HepG2 (cell line): Measurements from ENCODE around the gene ACSF3. TPM values are rescaled to one million over a fixed set of nuclear protein-coding genes. Genes with fewer than 3 reads are reported as not detected.
A peak's percentile ranks its signal among the peaks of the same experiment; 100 is the strongest.

Experiments
- AGO1 ChIP-seq: fragments of 200-400 bp; formaldehyde crosslinking; IDR thresholded peaks from 2 replicates; pipeline ENCODE4 v1.6.1; 2017; ENCODE audit warnings: mild to moderate bottlenecking, low read depth, low read length, moderate library complexity; ENCODE audit not compliant: poor library complexity, severe bottlenecking
- FOXA3 ChIP-seq: IDR thresholded peaks from 2 replicates; pipeline ENCODE4 v1.6.1; 2016; ENCODE audit warnings: missing genetic modification reagents, missing compliant biosample characterization
- GZF1 ChIP-seq: sonication (generic); formaldehyde crosslinking; IDR thresholded peaks from 2 replicates; pipeline ENCODE4 v1.5.1; 2020; ENCODE audit warnings: mild to moderate bottlenecking, missing genetic modification reagents
- IRX3 ChIP-seq: sonication (generic); formaldehyde crosslinking; IDR thresholded peaks from 2 replicates; pipeline ENCODE4 v1.8.1; 2023; ENCODE audit warnings: mild to moderate bottlenecking, low read depth, missing genetic modification reagents, borderline replicate concordance
- KAT2B ChIP-seq: fragments of 150-350 bp; IDR thresholded peaks from 2 replicates; pipeline ENCODE4 v1.6.1; 2014; ENCODE audit warnings: low read depth, low read length, borderline replicate concordance
- MEIS2 ChIP-seq: sonication (generic); formaldehyde crosslinking; IDR thresholded peaks from 2 replicates; pipeline ENCODE4 v1.9.0; 2021; ENCODE audit warnings: mild to moderate bottlenecking, missing genetic modification reagents
- NFE2L1 ChIP-seq: sonication (generic); formaldehyde crosslinking; IDR thresholded peaks from 2 replicates; pipeline ENCODE4 v1.4.0; 2020; ENCODE audit warnings: missing genetic modification reagents, mild to moderate bottlenecking, borderline replicate concordance
- PAWR ChIP-seq: sonication (generic); formaldehyde crosslinking; IDR thresholded peaks from 2 replicates; pipeline ENCODE4 v1.4.0; 2020; ENCODE audit warnings: missing genetic modification reagents, mild to moderate bottlenecking, borderline replicate concordance
- POGZ ChIP-seq: sonication (generic); formaldehyde crosslinking; IDR thresholded peaks from 2 replicates; pipeline ENCODE4 v1.4.0; 2020; ENCODE audit warnings: mild to moderate bottlenecking, missing genetic modification reagents
- PRMT3 ChIP-seq: sonication (generic); formaldehyde crosslinking; IDR thresholded peaks from 2 replicates; pipeline ENCODE4 v1.8.1; 2022; ENCODE audit warnings: low read depth, mild to moderate bottlenecking, moderate library complexity, missing genetic modification reagents, borderline replicate concordance
- RAD21 ChIP-seq: fragments of 450-650 bp; formaldehyde crosslinking; IDR thresholded peaks from 2 replicates; pipeline ENCODE4 v1.5.0; 2020; ENCODE audit warnings: mild to moderate bottlenecking
- RNF2 ChIP-seq: fragments of 450-650 bp; conservative IDR thresholded peaks from 2 replicates; pipeline ENCODE4 v1.6.1; 2016; ENCODE audit warnings: low read depth
- SALL1 ChIP-seq: sonication (generic); formaldehyde crosslinking; IDR thresholded peaks from 2 replicates; pipeline ENCODE4 v1.8.0; 2022; ENCODE audit warnings: mild to moderate bottlenecking, missing genetic modification reagents
- TAF1 ChIP-seq: sonication (generic); formaldehyde crosslinking; IDR thresholded peaks from 2 replicates; pipeline ENCODE4 v1.4.0; 2020; ENCODE audit warnings: missing genetic modification reagents
- ZNF225 ChIP-seq: sonication (generic); formaldehyde crosslinking; IDR thresholded peaks from 2 replicates; pipeline ENCODE4 v1.4.0; 2020; ENCODE audit warnings: mild to moderate bottlenecking, missing genetic modification reagents
- ZNF24 ChIP-seq: fragments of 450-650 bp; IDR thresholded peaks from 2 replicates; pipeline ENCODE4 v1.6.1; 2017; ENCODE audit warnings: antibody characterized with exemption, mild to moderate bottlenecking
- ZNF263 ChIP-seq: sonication (generic); formaldehyde crosslinking; IDR thresholded peaks from 2 replicates; pipeline ENCODE4 v1.4.0; 2020; ENCODE audit warnings: missing genetic modification reagents
- ZNF430 ChIP-seq: sonication (generic); formaldehyde crosslinking; IDR thresholded peaks from 2 replicates; pipeline ENCODE4 v1.9.0; 2021; ENCODE audit warnings: mild to moderate bottlenecking, missing genetic modification reagents
- ZNF550 ChIP-seq: sonication (generic); formaldehyde crosslinking; IDR thresholded peaks from 2 replicates; pipeline ENCODE4 v1.4.0; 2020; ENCODE audit warnings: mild to moderate bottlenecking, missing genetic modification reagents, borderline replicate concordance
- ZNF562 ChIP-seq: sonication (generic); formaldehyde crosslinking; IDR thresholded peaks from 2 replicates; pipeline ENCODE4 v1.8.0; 2022; ENCODE audit warnings: missing genetic modification reagents, borderline replicate concordance
- ZNF83 ChIP-seq: sonication (generic); formaldehyde crosslinking; IDR thresholded peaks from 2 replicates; pipeline ENCODE4 v1.4.0; 2020; ENCODE audit warnings: missing genetic modification reagents, mild to moderate bottlenecking, borderline replicate concordance
- polyA plus RNA-seq, 8 experiments: library from polyadenylated mRNA; depleted of rRNA in 3 of 8; stranded (reverse) in 7 of 8; unstranded in 1 of 8; fragments of >200 nt; fragmentation: Illumina TruSeq in 4 of 8; extraction: Trizol in 4 of 8; gene quantifications; 2 replicates each; pipeline versions ENCODE4 v1.2.1 to v1.2.3, GENCODE V29; 2011 to 2016; ENCODE audit warnings: low read depth in 4 of 8, missing spikeins in 1 of 8, mixed read lengths in 1 of 8; ENCODE audit not compliant: insufficient read depth in 1 of 8
- total RNA-seq, 5 experiments: library from RNA; depleted of rRNA; stranded (reverse); fragments of >200 nt; fragmentation: Illumina TruSeq; extraction: Trizol; gene quantifications; 2 replicates each; pipeline ENCODE4 v1.2.3, GENCODE V29; 2016; ENCODE audit warnings: low read depth in 1 of 5
- TF ChIP-seq, protein P1 (sequence below): sonication (generic); formaldehyde crosslinking; IDR thresholded peaks from 2 replicates; pipeline ENCODE4 v1.5.1; 2020; ENCODE audit warnings: mild to moderate bottlenecking, missing genetic modification reagents, borderline replicate concordance
- TF ChIP-seq, protein P2 (sequence below): fragments of 450-650 bp; IDR thresholded peaks from 2 replicates; pipeline ENCODE4 v1.6.1; 2016
- TF ChIP-seq, protein P3 (sequence below), 2 experiments: sonication (generic) in 1 of 2; formaldehyde crosslinking in 1 of 2; IDR thresholded peaks; 2 replicates each; pipeline versions ENCODE4 v1.5.1 to v1.6.1; 2011 to 2020; ENCODE audit warnings: borderline replicate concordance in 1 of 2, low read depth in 1 of 2, low read length in 1 of 2, mild to moderate bottlenecking in 1 of 2, missing genetic modification reagents in 1 of 2, moderate library complexity in 1 of 2
- TF ChIP-seq, protein P4 (sequence below): sonication (generic); formaldehyde crosslinking; conservative IDR thresholded peaks from 2 replicates; pipeline ENCODE4 v1.4.0; 2020; ENCODE audit warnings: missing genetic modification reagents

ACSF3 gene
- total and polyA plus RNA-seq, 2 of the 13 experiments (the other 11 are each of a cell fraction or from before 2014, with no cell fraction given): 14.9 to 30.6 TPM

DNA sequence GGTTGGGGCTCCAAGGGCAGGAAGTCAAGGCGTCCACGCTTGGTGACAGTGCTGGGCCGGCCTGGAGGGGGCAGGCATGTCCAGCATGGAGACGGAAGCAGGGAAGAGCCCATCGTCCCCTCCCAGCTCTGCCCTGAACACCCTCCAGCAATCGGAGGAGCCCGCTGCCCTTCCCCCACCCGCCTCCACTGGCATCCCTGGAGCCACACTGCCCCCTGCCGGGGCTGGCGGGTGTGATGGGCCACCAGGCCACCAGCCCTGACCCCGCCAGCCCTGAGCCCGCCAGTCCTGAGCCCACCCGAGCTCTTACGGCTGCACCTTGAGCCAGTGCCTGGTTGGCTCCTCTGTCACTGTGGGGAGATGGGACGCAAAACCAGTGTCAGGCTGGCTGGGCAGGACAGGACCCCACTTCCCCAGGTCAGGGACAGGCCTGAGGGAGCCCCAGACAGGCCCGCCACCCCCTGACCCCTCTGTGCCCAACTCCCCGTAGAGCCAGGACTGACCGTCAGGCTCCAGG is 73.8 kb downstream of the ACSF3 start (continued):
- TF ChIP-seq, protein P1, sequence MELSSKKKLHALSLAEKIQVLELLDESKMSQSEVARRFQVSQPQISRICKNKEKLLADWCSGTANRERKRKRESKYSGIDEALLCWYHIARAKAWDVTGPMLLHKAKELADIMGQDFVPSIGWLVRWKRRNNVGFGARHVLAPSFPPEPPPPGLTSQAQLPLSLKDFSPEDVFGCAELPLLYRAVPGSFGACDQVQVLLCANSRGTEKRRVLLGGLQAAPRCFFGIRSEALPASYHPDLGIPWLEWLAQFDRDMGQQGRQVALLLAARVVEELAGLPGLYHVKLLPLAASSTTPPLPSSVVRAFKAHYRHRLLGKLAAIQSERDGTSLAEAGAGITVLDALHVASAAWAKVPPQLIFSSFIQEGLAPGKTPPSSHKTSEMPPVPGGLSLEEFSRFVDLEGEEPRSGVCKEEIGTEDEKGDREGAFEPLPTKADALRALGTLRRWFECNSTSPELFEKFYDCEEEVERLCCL: peak; percentile 76; the same call in 1 of the 2 replicates
- TF ChIP-seq ZNF562 (CRISPR knock-in tag) (no peak), POGZ (CRISPR knock-in tag) (peak; percentile 59), GZF1 (CRISPR knock-in tag) (peak; percentile 92), AGO1 (no peak), KAT2B (no peak), ZNF430 (no peak), TAF1 (CRISPR knock-in tag) (0 out of 2 replicates have a peak, but pooled peaks have one; percentile 24), MEIS2 (CRISPR knock-in tag) (no peak), IRX3 (CRISPR knock-in tag) (no peak), ZNF24 (no peak), ZNF550 (CRISPR knock-in tag) (peak; percentile 70; the same call in 1 of the 2 replicates), ZNF83 (CRISPR knock-in tag) (no peak; the same call in 1 of the 2 replicates), ZNF263 (CRISPR knock-in tag) (peak; percentile 66), ZNF225 (peak; percentile 90; the same call in 1 of the 2 replicates), PRMT3 (CRISPR knock-in tag) (no peak), PAWR (CRISPR knock-in tag) (0 out of 2 replicates have a peak, but pooled peaks have one; percentile 79), RNF2 (0 out of 2 replicates have a peak, but pooled peaks have one; percentile 29), FOXA3 (peak; percentile 67), SALL1 (peak; percentile 92), RAD21 (CRISPR knock-in tag) (peak; percentile 100), NFE2L1 (CRISPR knock-in tag) (peak; percentile 90; the same call in 1 of the 2 replicates)
- TF ChIP-seq, protein P2, sequence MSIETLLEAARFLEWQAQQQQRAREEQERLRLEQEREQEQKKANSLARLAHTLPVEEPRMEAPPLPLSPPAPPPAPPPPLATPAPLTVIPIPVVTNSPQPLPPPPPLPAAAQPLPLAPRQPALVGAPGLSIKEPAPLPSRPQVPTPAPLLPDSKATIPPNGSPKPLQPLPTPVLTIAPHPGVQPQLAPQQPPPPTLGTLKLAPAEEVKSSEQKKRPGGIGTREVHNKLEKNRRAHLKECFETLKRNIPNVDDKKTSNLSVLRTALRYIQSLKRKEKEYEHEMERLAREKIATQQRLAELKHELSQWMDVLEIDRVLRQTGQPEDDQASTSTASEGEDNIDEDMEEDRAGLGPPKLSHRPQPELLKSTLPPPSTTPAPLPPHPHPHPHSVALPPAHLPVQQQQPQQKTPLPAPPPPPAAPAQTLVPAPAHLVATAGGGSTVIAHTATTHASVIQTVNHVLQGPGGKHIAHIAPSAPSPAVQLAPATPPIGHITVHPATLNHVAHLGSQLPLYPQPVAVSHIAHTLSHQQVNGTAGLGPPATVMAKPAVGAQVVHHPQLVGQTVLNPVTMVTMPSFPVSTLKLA: no peak
- TF ChIP-seq, protein P3, sequence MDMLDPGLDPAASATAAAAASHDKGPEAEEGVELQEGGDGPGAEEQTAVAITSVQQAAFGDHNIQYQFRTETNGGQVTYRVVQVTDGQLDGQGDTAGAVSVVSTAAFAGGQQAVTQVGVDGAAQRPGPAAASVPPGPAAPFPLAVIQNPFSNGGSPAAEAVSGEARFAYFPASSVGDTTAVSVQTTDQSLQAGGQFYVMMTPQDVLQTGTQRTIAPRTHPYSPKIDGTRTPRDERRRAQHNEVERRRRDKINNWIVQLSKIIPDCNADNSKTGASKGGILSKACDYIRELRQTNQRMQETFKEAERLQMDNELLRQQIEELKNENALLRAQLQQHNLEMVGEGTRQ (IDR thresholded peaks at IDR 0.05; ENCODE audit: low read depth, low read length): no peak
- TF ChIP-seq, protein P3 (CRISPR knock-in tag; IDR thresholded peaks at IDR 0.05; ENCODE audit: borderline replicate concordance): no peak
- TF ChIP-seq, protein P4, sequence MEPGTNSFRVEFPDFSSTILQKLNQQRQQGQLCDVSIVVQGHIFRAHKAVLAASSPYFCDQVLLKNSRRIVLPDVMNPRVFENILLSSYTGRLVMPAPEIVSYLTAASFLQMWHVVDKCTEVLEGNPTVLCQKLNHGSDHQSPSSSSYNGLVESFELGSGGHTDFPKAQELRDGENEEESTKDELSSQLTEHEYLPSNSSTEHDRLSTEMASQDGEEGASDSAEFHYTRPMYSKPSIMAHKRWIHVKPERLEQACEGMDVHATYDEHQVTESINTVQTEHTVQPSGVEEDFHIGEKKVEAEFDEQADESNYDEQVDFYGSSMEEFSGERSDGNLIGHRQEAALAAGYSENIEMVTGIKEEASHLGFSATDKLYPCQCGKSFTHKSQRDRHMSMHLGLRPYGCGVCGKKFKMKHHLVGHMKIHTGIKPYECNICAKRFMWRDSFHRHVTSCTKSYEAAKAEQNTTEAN (CRISPR knock-in tag): no peak
